GM19023 (cell line): ENCODE measurements around the gene BTBD9.

ENCODE experiments used
- ATAC-seq: cut with Tn5 transposase; IDR thresholded peaks from one replicate; pipeline ENCODE4 v1.9.1; 2021; ENCODE audit warnings: mild to moderate bottlenecking, moderate library complexity; ENCODE audit not compliant: unreplicated experiment

BTBD9 gene

DNA sequence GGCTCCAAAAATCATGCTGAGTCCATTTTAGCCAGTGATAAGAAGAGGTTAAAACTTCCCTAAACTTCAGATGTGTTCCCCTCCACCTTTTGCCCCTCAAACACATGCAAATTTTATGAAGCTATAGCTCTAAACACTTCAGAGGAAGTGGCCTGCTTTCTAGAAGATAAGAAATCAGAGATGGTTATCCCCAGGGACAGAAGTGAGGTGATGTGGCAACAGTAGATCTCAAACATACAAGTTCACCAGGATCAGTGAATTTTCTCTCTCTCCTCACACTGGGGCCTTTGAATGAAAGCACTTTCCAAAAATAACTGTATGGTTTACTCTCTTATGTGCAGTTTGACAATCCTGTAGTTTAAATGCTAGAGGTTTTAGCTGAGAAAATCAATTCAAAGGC is 332.0 kb downstream of the BTBD9 start:
- ATAC-seq = peak; percentile 57

DNA sequence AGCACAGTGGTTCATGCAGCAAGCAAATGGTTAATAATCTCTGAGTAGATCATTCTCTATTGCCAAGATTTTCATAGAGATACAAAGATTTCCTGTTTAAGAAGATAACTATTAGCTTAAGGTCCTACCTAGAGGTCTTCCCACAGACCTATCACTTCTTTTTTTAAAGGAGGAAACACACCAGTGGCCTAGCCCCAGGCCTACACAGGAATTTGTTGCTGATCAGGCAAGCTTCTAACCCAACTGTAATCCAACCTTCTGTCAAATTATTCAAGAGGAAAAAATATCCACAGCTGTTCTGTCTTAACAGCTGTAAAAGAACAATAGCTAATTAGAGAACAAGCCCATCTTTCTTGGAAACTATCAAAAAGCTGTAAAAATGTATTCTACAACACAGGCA is 332.8 kb downstream of the BTBD9 start:
- no peak for ATAC-seq

DNA sequence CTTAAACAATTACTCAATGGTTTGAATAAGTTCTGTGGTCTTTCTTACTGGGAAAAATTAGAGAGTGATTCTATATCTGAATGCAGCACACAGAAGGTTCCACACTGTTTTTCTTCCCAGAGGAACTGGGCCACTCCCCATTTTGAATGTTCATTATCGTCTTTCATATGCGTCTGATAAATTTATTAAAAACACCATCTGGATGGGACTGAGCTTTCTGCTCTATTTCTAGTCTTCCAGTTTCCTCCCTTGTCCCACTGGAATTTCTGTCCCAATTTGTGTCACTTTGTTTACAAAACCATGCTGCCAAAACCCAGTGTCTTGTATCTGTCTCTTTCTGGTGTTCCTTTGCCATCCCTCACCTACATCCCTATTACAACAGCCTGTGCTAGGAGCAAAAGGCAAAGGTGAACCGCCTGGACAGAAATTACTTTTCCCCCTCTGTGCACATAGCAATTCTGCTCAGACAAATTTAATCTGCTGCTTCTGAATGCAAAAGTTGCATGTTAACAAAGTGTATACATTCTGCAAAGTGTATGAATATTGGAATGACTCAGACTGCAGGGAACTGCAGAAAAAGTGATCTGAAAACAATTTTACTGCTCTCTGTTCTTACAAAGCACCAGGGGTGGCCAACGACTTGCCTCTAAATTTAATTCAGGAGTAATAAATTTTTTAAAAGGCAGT is 333.6 kb downstream of the BTBD9 start:
- ATAC-seq = no peak

DNA sequence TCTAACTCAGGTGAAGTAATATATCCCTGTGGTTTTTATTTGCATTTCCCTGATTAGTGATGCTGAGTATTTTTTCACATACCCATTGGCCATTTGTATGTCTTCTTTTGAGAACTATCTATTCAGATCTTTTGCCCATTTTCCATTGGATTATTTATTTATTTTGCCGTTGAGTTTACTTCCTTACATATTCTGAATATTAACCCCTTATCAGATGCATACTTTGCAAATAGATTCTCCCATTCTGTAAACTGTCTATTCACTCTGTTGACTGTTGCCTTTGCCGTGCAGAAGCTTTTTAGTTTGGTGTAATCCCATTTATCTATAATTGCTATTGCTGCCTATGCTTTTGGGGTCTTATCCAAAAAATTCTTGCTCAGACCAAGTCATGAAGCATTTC is 336.9 kb downstream of the BTBD9 start:
- no peak for ATAC-seq

DNA sequence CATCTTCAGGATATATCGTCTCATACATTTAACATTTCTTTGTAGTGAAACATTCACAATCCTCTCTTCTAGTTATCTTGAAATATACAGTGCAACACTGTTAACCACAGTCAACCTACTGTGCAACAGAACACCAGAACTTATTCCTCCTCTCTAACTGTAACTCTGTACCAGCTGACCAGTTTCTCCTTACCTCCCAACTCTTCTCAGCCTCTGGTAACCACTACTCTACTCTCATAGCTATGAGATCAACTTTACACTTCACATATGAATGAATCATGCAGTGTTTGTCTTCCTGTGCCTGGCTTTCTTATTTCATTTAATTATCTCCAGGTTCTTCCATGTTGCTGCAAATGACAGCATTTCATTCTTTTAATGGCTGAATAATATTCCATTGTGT is 337.6 kb downstream of the BTBD9 start:
- ATAC-seq = no peak

DNA sequence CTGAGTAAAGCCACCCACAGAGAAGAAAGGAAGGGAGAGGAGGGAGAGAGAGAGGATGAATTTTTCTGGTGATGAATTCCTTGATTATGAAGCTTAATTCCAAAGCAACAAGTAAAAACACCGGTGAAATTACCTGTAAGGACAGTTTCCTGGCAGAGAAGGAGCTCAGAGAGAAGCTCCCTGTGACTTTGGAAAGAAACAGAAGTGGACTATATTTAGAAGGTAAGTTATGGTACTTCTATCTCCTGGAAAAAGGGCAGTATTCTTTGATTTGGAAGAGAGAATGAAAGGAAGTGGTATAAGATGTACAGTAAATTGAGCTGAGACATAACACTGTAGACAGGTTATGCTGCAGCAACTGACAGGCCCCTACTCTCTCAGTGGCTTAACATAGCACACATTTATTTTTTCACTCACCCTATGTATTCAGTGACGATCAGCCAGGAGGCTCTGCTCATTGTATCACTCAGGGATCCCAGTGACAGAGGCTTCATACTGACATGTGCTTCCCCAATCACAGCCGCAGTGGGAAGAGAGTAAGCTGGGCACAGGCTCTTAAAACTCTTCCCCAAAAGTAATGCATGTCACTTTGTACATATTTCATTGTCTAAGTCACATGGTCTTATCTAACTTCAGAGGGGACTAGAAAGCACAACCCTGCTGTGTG is 349.5 kb downstream of the BTBD9 start:
- no peak for ATAC-seq

DNA sequence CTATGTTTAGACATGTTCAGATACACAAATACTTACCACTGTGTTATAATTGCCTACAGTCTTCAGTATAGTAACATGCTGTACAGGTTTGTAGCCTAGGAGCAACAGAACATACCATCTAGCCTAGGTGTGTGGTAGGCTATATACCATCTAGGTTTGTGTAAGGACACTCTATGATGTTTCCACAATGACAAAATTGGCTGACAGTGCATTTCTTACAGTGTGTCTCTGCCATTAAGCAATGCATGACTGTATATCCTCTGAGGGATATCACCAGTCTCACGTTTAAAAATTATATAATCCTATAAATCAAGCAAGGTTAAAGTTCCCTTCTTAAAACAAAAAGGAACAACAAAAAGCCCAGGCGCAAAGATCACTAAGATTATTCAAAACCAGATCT is 352.2 kb downstream of the BTBD9 start:
- ATAC-seq = no peak

DNA sequence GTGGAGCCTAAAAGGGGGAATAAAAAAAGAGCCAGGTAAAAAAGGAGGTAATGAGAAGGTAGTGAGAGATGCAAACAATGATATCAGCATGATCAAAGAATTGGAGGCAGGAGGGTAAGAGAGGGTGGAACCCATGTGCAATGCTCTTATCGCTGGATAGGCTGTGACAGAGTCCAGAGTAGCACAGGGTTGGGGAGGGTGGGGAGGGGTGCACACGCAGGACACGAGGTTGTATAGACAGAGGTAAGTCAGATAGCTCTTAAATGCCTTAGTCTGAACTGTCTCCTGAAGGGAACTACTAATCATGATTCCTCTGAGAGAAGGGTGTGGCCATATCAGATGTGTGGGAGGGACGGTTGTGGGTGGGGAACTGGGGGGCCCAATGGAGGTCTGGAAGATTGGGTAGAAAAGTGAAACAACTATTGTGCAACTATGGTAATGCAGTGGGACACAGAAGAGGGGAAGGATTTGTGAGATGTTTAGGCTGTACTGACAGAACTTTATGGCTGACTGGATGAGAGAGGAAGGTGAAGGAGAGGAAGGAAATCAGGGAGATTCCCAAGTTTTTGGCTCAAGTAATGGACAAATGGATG is 354.8 kb downstream of the BTBD9 start:
- ATAC-seq = no peak

DNA sequence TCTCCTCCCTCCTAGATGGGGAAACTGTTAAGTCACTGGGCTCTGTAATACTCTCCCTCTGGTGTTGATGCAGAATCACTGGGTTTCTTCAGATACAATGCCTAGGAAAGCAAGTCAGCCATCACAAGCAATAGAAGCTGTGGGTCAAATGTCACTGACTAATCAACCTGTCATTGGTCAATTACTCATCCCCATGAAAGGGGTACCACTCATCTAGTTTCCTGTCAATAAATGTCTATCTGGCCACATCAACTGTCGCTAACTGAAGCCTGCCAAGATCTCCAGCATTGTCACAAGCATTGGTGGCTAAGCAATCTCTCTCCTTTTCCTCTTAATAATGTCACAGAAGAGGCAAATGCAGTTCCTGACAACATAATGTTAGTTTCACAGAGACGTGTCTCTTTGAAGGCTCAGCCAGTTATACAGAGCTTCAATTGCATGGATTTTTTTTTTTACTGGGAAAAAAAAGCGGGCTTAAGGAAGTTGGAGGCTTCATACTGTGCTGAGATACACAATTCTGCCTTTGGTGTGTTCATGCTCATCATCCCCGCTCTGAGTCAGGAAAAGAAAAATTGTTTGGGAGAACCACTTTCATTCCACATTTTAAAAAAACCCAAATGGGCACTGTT is 355.9 kb downstream of the BTBD9 start:
- ATAC-seq = no peak

DNA sequence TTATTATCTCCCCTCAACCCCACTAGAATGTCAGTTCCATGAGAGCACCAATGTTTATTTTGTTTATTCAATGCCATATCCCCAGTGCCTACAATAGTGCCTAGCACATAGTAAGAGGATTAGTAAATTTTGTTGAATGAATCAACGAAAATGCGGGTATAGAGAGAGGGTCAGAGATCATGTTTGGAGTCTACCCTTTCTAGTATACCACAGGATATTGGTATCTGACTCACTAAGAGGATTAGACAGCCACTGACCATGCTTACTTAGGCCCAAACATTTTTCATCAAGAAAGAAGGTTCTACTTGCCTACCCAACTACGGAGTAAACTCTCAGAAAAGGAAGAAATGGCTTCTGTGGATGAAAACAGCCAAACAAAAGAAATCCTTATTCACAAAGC is 356.8 kb downstream of the BTBD9 start:
- no peak for ATAC-seq

DNA sequence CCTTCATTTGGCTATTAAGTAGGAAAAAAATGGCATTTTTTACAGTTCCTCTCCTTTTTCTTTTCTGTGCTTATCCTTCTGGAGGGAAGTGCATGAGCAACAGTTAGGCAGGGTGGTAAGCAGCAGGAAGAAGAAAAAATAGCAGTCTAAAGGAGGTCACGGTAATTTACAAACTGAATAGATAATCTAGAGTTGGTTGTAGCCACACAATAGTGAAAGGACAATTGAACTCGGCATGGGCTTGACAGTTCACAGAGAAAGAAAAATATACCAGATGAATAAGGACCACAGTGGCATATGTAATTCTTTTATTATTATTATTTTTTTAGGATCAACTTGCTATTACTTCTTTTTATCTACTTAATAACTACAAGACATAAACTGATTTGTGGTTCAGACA is 358.6 kb downstream of the BTBD9 start:
- no peak for ATAC-seq

DNA sequence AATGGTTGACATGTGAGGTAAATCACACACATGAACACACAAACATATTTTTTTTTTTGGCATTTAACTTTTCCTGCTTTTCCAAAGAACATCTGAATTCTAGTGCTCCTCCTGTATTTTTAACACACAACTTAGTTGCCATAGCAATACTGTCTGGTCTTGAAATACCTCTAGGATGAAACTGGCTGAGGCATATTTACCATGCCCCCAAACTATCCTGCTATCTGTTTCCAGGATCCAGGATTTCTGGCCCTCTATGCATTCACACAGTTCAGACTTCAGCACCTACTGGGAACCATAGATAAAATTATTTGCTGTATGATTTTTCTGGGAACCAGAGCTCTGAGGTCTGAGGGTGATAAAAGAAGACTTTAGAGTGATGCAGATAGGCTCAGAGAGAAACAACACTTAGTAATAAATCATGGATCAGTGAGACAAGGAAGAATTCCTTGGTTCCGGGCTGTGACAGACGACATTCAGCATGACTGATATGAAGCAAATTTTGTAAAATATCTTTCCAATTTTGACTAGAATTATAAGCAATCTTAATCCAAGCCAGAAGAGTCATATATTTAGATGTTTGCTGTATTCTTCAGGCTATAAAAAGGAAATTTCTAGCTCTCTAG is 359.7 kb downstream of the BTBD9 start:
- ATAC-seq = no peak

DNA sequence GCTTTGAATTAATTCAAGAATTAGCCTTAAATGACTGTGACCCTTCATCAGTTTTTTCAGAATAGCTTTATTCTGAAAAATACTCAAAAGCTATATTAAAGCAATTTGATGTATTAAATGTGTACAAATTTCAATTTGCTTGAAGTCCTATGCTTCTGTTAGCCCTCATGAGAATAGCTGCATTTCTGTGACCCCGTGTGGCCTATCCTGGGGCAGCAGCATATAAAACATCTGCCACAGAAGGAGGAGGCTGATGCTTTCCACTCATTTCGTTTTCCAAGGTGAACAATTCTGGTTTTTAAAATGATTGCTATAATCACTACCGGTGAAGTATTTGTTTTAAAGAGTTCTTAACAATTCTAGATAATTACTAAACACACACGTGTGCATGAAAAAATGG is 360.3 kb downstream of the BTBD9 start:
- ATAC-seq = no peak

DNA sequence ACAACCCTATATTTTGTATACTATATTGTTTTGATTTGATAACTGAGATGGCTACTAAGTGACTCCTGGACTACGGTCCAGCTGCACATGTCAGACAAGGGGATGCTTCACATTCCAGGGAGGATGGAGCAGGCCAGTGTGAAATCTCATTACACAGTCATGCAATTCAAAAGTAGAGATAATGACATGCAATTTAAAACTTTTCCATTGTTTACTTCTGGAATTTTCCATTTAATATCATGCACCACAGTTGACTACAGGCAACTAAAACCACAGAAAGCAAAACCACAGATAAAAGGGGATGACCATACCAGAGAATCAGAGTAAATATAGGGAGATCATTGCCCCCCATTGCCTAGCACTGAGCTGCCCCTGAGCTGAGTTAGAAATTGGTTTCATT is 366.4 kb downstream of the BTBD9 start:
- ATAC-seq = no peak

DNA sequence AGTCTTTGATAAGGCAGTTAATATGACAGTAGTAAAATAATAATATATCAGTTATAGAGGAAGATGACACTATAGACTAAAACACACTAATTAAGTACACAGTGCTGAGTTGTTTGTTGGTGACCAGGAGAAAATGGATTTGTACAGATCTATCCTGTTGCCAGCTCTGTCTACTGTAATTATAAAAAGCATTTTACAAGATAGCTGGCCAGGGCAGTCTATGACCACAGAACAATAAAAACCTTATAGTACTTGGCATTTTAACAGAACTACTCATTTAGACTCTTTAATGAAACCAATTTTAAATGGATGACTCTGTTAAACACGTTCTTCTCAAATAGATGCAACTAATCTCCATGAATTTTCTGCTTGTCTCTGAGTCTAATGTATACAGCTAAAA is 367.5 kb downstream of the BTBD9 start:
- no peak for ATAC-seq

DNA sequence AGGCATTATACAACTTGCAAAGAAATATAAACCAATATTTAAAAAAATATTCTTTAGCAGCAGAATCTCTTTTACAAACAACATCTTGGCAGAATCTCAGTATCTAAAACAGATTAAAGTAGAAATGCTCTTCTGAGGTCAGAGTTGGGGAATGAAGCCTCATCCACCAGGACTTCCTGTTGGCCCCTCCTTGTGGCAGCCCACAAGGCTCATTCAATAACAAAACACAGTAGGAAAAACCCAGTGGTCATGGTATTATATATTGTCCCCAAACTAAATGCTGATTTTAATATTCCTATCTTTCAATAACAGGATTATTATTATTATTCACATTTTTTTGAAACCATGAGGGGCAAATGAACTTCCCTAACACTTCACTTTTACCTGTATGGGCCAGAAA is 368.6 kb downstream of the BTBD9 start:
- no peak for ATAC-seq

DNA sequence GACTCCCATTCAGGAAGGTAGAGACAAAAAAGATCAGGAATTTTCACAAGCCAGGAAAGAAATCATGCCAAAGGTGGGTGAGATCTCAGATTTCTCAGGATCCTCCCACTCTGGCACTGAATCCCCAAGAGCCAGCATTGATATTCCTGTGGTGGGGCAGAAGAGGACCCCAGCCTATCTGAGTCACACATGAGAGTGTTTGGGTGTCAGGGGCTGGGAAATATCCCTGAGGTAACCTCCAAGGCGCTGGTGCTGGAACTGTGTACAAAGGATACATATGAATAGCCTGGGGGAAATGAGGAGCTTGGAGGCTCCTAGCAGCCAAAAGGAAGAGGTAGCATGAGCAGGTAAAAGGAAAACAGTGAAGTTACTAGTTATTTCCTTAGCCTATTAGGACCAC is 369.4 kb downstream of the BTBD9 start:
- ATAC-seq = no peak

DNA sequence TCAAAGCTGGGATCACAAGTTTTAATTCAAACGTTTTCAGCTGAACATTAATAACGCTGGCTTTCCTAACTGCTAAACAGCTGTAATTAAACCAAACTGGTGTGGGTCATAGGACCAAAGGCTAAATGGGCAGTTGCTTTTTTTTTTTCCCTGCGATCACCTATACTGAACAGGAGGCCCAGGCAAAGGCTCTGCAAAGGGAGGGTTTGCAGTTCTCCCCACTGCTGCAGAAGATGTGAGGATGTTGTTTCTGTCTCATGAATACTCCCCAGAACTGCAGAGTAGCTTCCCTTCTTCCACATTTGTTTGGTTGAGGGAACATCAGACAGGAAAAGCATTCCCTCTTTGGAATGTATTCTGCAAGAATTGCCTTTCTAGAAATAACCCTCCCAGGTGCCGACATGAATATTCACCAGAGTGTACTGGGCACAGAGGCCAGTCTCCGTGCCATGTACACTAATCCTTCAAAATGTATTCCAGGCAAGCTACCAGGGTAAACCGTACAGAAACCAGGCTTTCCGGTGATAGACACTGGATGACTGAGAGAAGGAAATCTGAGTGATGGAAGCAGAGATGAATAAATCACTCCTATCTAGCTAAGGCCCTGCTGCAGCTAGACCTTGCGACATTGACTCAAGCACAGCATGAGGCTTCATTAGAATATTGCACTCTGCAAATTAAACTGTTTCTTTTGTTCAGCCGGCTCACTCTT is 370.1 kb downstream of the BTBD9 start:
- no peak for ATAC-seq

DNA sequence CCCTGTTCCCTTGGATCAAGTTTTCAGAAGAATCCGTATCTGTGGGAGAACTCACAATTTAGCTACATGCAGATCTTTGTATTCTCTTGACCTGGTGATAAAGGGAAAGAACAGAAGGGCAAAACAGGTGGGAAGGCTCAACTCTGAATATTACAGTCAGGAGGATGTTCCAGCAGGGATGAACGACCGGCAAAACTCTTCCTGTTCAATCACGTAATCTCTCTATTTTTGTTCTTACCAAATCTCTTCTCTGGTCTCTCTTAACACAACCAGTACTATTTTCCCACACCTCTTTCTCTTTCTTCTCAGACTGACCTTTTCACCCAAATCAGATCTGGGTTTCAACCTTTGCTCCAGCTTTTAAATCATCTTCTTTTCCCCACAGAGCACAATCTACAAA is 371.4 kb downstream of the BTBD9 start:
- no peak for ATAC-seq

DNA sequence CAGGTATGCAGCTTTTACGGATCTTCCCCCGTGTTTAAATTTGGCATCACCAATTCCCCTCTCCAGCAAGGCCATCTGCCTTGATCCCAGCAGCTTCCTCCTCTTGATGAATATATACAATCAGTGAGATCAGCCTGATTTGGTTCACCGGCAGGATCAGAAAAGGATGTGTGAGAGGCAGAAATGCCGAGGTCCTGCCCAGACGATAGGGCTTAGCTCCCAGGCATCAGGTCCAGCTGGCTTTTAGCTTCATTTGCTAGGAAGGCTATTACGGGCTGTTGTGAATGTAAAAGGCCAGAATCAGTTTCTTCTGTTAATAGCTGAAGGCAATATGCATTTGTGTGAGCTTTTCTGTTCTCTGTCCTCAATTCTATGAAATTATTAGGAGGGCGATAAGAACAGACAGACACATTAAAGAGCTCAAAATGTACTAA is 372.8 kb downstream of the BTBD9 start:
- no peak for ATAC-seq

DNA sequence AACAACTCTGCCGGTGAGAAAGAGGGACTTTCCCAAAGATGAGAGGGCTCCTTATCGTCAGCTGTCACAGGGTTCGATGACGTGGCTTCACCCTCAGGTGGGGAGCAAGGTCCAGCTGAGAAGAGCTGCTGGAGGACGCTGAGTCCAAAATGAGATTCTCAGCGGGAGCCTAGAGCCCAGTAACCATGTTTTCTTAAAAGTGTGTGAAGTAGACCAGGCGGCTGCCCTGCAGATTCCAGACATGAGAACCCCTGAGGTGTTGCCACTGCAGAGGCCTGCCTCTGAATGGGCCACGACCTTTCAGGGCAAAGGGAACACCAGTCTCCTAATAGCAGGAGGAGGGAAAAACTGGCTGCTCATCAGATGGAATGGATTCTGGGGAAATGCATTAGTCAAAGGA is 375.1 kb downstream of the BTBD9 start:
- ATAC-seq = no peak
